SK-N-SH (cell line): Measurements from ENCODE around the gene POLR1E.

Experiments
- CHD2 ChIP-seq: fragments of 150-350 bp; IDR thresholded peaks from 2 replicates; pipeline ENCODE4 v1.6.1; 2018; ENCODE audit warnings: low read length; ENCODE audit not compliant: partially characterized antibody
- MXI1 ChIP-seq: IDR thresholded peaks from 2 replicates; pipeline ENCODE4 v1.6.1; 2012; ENCODE audit warnings: mild to moderate bottlenecking, low read depth, low read length, improper control_type of control experiment
- RAD21 ChIP-seq: IDR thresholded peaks from 2 replicates; pipeline ENCODE4 v1.6.1; 2012; ENCODE audit warnings: mild to moderate bottlenecking, low read length

GRCh38 chr9:37509536-37509935 is 23.8 kb downstream of the POLR1E start:
- TF ChIP-seq CHD2 (no peak), MXI1 (no peak), RAD21 (no peak)
